Measurements from ENCODE around the gene USP12. TPM values are rescaled to one million over a fixed set of nuclear protein-coding genes. Genes with fewer than 3 reads are reported as not detected.

Gene USP12
- total and polyA plus RNA-seq, 7 donors, result 13.1 to 31.7 (median 23.7) TPM

DNA sequence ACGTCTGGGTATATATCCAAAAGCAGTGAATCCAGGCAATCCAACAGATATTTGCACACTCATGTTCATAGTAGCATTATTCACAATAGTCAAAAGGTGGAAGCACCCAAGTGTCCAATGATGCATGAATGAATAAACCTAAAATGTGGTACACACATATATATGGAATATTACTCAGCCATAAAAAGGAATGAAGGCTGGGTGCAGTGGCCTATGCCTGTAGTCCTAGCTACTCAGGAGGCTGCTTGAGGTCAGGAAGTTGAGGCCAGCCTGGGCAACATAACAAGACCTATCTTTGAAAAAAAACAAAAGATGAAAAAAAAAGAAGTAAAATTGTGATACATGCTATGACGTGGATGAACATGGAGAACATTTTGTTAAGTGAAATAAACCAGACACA is 10.4 kb upstream of the USP12 start:
- WGBS, 3 donors, result 92 to 100% (median 98%) methylated on average over 2 of the region's 2 CpGs
- no peak overlapping the region for H3K27ac ChIP-seq
- TF ChIP-seq, protein P1, sequence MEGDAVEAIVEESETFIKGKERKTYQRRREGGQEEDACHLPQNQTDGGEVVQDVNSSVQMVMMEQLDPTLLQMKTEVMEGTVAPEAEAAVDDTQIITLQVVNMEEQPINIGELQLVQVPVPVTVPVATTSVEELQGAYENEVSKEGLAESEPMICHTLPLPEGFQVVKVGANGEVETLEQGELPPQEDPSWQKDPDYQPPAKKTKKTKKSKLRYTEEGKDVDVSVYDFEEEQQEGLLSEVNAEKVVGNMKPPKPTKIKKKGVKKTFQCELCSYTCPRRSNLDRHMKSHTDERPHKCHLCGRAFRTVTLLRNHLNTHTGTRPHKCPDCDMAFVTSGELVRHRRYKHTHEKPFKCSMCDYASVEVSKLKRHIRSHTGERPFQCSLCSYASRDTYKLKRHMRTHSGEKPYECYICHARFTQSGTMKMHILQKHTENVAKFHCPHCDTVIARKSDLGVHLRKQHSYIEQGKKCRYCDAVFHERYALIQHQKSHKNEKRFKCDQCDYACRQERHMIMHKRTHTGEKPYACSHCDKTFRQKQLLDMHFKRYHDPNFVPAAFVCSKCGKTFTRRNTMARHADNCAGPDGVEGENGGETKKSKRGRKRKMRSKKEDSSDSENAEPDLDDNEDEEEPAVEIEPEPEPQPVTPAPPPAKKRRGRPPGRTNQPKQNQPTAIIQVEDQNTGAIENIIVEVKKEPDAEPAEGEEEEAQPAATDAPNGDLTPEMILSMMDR (IDR thresholded peaks at IDR 0.05), result no peak
- H3K4me3 ChIP-seq, result no peak overlapping the region
- no peaks in the 10 kb centered on the region for H3K36me3 ChIP-seq (ENCODE audit: insufficient read depth in 1 of 2, low read depth in 1 of 2)
- intact Hi-C loops (cut with DNase I), result no loop called here
- no peaks in the 10 kb centered on the region for H3K9me3 ChIP-seq
- H3K27me3 ChIP-seq (ENCODE audit: insufficient read depth in 3 of 3, low read length in 2 of 3), result no peaks in the 10 kb centered on the region
- ATAC-seq (no peak), DNase-seq (no peak)
- no peaks in the 10 kb centered on the region for H3K4me1 ChIP-seq

DNA sequence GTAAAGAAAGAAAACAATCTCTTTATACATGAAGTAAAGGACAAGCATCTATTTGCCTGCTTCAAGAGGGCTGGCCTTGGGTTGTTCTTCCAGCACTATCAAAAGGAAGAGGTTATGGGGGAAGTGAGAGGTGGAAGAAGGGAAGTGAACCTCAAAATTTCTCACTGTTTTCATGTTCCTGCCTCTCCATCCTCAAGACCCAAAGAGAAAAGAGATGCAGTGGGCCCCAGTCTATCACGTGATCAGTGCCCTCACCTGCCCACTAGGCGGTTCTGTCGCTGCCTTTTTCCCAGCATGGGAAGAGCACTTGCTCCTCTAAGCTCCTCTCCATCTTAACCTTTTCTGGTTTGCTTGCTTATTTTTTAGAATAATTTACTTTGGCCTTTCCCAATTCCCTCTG is 6.2 kb upstream of the USP12 start:
- Histone ChIP-seq H3K27me3 (ENCODE audit: insufficient read depth in 3 of 3, low read length in 2 of 3) (no peaks in the 10 kb centered on the region), H3K4me1 (no peaks in the 10 kb centered on the region), H3K27ac (no peak overlapping the region), H3K9me3 (no peaks in the 10 kb centered on the region), H3K4me3 (no peak overlapping the region), H3K36me3 (ENCODE audit: insufficient read depth in 1 of 2, low read depth in 1 of 2) (no peaks in the 10 kb centered on the region)
- WGBS, 3 donors, result 60 to 76% (median 76%) methylated on average over 3 of the region's 3 CpGs
- ATAC-seq (no peak), DNase-seq (no peak)
- intact Hi-C loops (cut with DNase I), result loop anchor here in 1 of 2 donors (10.0 kb wide), 1 partner anchor 193 kb away; no protein-coding TSS in a partner anchor
- TF ChIP-seq, protein P1 (IDR thresholded peaks at IDR 0.05), result no peak

DNA sequence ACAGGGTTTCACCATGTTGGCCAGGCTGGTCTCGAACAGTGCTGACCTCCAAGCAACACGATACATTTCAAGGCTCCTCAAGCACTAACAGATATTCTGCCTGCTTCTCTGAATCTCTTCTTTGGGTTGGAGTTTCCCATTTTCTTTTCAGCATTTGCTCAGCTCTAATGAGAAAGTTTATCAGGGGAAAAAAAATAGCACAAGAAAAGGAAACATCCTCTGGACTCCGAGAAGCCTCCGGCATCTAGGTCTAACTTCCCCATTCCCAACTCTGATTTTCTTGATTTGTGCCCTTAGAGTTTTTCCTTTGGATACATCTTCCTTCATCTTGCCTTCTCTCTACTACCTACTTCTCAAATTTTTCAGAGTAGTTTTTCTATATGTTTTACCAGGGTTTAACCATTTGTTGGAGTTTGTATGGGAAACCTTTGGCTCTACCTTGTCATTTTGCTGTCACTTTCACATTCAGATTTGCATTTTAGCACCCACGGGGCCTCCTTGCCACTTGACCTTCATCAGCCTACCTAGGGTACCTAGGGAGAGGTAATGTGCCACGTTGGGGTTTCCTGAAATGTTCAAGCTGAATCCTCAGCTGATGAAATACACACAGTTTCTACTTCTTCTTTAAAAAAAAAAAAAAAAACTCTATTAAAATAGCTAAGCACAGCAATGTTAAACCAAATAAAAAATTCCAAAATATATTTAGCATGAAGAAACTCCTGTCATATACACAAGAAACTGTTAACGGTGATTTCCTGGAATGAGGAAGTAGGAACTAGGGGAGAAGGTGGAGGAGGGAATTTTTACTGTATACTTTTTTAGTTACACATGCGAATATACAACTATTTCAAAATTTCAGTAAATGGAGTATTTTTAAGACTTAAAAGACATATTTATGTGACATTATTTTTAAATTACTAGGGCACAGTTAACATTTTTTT is 5.1 kb upstream of the USP12 start:
- no peak overlapping the region for H3K4me3 ChIP-seq
- intact Hi-C loops (cut with DNase I), result loop anchor here in 1 of 2 donors (10.0 kb wide), 1 partner anchor 192 kb away; no protein-coding TSS in a partner anchor
- no peaks in the 10 kb centered on the region for H3K36me3 ChIP-seq (ENCODE audit: insufficient read depth in 1 of 2, low read depth in 1 of 2)
- 72 to 82% (median 79%) methylated on average over 8 of the region's 8 CpGs for WGBS, 3 donors
- TF ChIP-seq, protein P1 (IDR thresholded peaks at IDR 0.05), result no peak
- no peaks in the 10 kb centered on the region for H3K27me3 ChIP-seq (ENCODE audit: insufficient read depth in 3 of 3, low read length in 2 of 3)
- no peak overlapping the region for H3K27ac ChIP-seq
- no peaks in the 10 kb centered on the region for H3K9me3 ChIP-seq
- ATAC-seq, result no peak
- no peaks in the 10 kb centered on the region for H3K4me1 ChIP-seq
- no peak for DNase-seq

DNA sequence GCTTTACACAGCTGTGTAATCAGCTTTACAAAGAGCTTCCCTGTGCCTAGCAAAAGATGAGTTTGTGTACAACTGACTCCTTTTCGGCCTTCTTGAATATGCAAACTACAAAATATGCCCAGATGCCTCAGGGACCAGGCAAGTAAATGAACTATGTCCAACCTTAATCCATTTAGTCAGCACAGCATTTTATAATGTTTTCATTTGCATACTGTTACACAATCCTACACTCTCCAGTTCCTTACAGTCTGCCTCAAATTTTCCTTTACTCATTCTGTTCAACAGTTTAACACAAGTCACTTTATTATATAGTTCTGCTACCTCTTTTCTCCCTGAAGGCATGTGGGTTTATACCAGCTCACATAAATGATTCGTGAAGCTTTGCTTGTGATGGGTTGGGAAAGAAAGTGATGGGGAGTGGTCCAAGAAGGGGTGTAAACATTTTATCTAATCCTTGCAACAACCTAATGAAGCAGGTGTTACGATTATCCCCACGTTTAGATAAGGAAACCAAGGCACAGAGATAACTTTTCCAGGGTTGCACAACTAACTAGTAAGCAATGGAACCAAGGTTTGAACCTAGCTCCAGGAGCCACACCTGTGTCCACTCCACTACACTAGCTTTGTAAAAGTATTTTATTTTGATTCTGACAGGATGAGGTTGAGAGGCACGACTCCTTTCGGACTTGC is 3.3 kb upstream of the USP12 start:
- Histone ChIP-seq H3K9me3 (no peaks in the 10 kb centered on the region), H3K4me3 (no peak overlapping the region), H3K36me3 (ENCODE audit: insufficient read depth in 1 of 2, low read depth in 1 of 2) (no peaks in the 10 kb centered on the region), H3K4me1 (peaks cover 3% of the 10 kb centered on the region), H3K27me3 (ENCODE audit: insufficient read depth in 3 of 3, low read length in 2 of 3) (no peaks in the 10 kb centered on the region), H3K27ac (no peak overlapping the region)
- intact Hi-C loops (cut with DNase I), result loop anchor here (5.0 to 10.0 kb wide), 3 partner anchors 77 to 190 kb away; partner anchors contain the start of gene RPL21 (in 1 of the 2)
- no peak for DNase-seq
- ATAC-seq, result no peak
- TF ChIP-seq, protein P1 (IDR thresholded peaks at IDR 0.05), result no peak
- WGBS, 3 donors, result 76 to 86% (median 84%) methylated on average over 6 of the region's 6 CpGs

All from psoas muscle (tissue), 8 donors.